ENCODE results near the gene FXYD6. TPM values are rescaled to one million over a fixed set of nuclear protein-coding genes. Genes with fewer than 3 reads are reported as not detected.

Gene FXYD6
- total RNA-seq, 1 donor from 2014 or later = 10.5 TPM

DNA sequence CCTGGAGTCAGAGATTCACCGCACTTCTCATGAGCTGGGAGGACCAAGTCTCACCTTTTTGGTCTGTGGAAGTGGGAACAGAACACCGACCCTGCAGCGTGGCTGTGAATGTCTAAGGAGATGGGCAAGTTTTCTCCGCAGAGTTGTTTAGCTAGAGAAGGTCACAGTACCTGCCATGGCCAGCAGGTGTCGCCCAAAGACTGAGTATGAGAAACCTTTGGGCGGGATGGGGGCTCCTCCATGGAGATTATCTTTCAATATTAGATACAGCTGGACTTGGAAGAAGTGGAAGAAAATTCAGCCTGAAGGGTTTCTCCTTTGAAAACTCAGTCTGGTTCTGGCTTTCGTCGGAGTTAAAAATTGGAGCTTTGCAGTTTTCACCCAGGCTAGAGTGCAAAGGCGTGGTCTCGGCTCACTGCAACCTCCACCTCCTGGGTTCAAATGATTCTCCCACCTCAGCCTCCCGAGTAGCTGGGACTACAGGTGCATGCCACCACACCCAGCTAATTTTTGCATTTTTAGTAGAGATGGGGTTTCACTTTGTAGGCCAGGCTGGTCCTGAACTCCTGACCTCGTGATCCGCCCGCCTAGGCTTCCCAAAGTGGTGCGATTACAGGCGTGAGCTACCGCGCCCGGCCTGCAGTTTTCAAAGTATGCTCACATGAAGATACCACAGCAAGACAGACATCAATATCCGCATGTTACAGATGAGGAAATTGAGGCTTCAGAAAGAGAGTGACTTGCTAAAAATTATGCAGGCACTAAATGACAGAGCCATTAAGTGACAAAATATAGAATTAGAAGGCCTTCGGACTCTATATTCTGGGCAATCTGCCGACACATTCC, 68.8 kb downstream of the FXYD6 start:
- DNase-seq (ENCODE audit: low read depth) (no peak), FAIRE-seq (peak; percentile 41)
- peaks cover 60% of the 10 kb centered on the region for H3K27me3 Mint-ChIP-seq (ENCODE audit: low read depth, unreplicated experiment)
- H3K9me3 Mint-ChIP-seq (ENCODE audit: unreplicated experiment) = no peaks in the 10 kb centered on the region
- peaks cover 14% of the 10 kb centered on the region for H3K27me3 ChIP-seq (ENCODE audit: insufficient read depth, low read length)
- no peak overlapping the region for H3K9ac ChIP-seq (ENCODE audit: low read length)
- H3K27ac ChIP-seq (ENCODE audit: low read depth, low read length) = no peak overlapping the region
- no peaks in the 10 kb centered on the region for H3K79me2 ChIP-seq (ENCODE audit: insufficient read depth, low read length)
- no peak overlapping the region for H3K4me3 Mint-ChIP-seq (ENCODE audit: unreplicated experiment)
- H4K20me1 ChIP-seq (ENCODE audit: insufficient read depth, low read length) = no peaks in the 10 kb centered on the region
- H3K4me1 ChIP-seq (ENCODE audit: insufficient read depth, low read length) = no peaks in the 10 kb centered on the region
- no peaks in the 10 kb centered on the region for H3K36me3 ChIP-seq (ENCODE audit: insufficient read depth, low read length)
- no peaks in the 10 kb centered on the region for H3K36me3 Mint-ChIP-seq (ENCODE audit: low read depth, unreplicated experiment)
- no peaks in the 10 kb centered on the region for H3K9me3 ChIP-seq (ENCODE audit: insufficient read depth, low read depth, low read length)
- H3K4me2 ChIP-seq (ENCODE audit: low read length) = no peak overlapping the region
- no peak overlapping the region for H3K4me3 ChIP-seq (ENCODE audit: insufficient read depth, low read depth, low read length)
- TF ChIP-seq EZH2 (IDR thresholded peaks at IDR 0.05; ENCODE audit: insufficient read depth, low read length) = no peak
- TF ChIP-seq, protein P1, sequence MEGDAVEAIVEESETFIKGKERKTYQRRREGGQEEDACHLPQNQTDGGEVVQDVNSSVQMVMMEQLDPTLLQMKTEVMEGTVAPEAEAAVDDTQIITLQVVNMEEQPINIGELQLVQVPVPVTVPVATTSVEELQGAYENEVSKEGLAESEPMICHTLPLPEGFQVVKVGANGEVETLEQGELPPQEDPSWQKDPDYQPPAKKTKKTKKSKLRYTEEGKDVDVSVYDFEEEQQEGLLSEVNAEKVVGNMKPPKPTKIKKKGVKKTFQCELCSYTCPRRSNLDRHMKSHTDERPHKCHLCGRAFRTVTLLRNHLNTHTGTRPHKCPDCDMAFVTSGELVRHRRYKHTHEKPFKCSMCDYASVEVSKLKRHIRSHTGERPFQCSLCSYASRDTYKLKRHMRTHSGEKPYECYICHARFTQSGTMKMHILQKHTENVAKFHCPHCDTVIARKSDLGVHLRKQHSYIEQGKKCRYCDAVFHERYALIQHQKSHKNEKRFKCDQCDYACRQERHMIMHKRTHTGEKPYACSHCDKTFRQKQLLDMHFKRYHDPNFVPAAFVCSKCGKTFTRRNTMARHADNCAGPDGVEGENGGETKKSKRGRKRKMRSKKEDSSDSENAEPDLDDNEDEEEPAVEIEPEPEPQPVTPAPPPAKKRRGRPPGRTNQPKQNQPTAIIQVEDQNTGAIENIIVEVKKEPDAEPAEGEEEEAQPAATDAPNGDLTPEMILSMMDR (IDR thresholded peaks at IDR 0.05; ENCODE audit: insufficient read depth, low read depth, low read length) = peak; percentile 88
- no peak overlapping the region for H3K27ac Mint-ChIP-seq (ENCODE audit: unreplicated experiment)
- H2AFZ ChIP-seq (ENCODE audit: low read depth, low read length) = no peak overlapping the region
- H3K4me1 Mint-ChIP-seq (ENCODE audit: low read depth, unreplicated experiment) = peaks cover 1% of the 10 kb centered on the region

DNA sequence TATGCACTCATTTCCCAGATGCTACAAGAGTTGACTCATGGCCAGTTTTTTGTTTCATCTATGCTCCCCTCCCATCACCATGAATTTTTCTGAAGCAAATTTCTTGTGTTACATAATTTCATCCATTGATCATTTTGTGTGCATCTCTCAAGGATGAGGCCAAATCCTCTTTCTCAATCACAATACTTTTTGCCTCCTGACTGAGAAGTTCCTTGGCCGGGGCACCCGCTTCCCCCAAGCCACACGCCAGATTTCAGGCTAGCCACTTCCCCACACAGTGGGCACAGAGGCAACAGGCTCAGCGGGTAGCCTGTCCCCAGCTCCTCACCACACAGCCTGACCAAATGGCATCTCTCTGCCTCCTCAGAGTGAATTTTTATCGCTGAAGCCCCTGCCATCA, 69.6 kb downstream of the FXYD6 start:
- Mint-ChIP-seq H3K27ac (ENCODE audit: unreplicated experiment) (no peak overlapping the region), H3K9me3 (ENCODE audit: unreplicated experiment) (no peaks in the 10 kb centered on the region), H3K4me1 (ENCODE audit: low read depth, unreplicated experiment) (peaks cover 1% of the 10 kb centered on the region), H3K27me3 (ENCODE audit: low read depth, unreplicated experiment) (peaks cover 63% of the 10 kb centered on the region), H3K4me3 (ENCODE audit: unreplicated experiment) (no peak overlapping the region), H3K36me3 (ENCODE audit: low read depth, unreplicated experiment) (no peaks in the 10 kb centered on the region)
- Histone ChIP-seq H3K9ac (ENCODE audit: low read length) (no peak overlapping the region), H3K36me3 (ENCODE audit: insufficient read depth, low read length) (no peaks in the 10 kb centered on the region), H2AFZ (ENCODE audit: low read depth, low read length) (no peak overlapping the region), H4K20me1 (ENCODE audit: insufficient read depth, low read length) (no peaks in the 10 kb centered on the region), H3K79me2 (ENCODE audit: insufficient read depth, low read length) (no peaks in the 10 kb centered on the region), H3K4me1 (ENCODE audit: insufficient read depth, low read length) (no peaks in the 10 kb centered on the region), H3K9me3 (ENCODE audit: insufficient read depth, low read depth, low read length) (no peaks in the 10 kb centered on the region), H3K4me3 (ENCODE audit: insufficient read depth, low read depth, low read length) (no peak overlapping the region), H3K4me2 (ENCODE audit: low read length) (no peak overlapping the region), H3K27ac (ENCODE audit: low read depth, low read length) (no peak overlapping the region), H3K27me3 (ENCODE audit: insufficient read depth, low read length) (peaks cover 17% of the 10 kb centered on the region)
- DNase-seq (ENCODE audit: low read depth) (no peak), FAIRE-seq (no peak)
- no peak for TF ChIP-seq EZH2 (IDR thresholded peaks at IDR 0.05; ENCODE audit: insufficient read depth, low read length)
- TF ChIP-seq, protein P1 (IDR thresholded peaks at IDR 0.05; ENCODE audit: insufficient read depth, low read depth, low read length) = no peak

DNA sequence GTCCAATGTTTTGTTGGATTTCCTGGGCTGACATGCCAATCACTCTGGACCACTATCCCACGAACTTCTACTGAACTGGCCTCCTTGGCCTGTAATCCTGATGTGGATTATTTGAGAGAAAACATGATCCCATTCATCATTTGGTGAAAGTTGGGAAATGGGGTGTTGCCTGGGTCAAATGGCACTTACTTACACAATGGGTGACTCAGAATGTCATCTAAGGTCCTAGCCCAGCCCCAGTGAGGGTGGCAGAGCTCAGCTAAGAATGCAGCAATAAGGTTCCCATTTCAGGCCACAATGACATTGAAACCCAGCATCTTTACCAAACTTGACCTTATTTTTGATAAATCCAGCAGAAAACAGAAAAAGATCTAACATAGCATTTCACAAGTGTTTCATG, 71.4 kb downstream of the FXYD6 start:
- Histone ChIP-seq H3K4me3 (ENCODE audit: insufficient read depth, low read depth, low read length) (no peak overlapping the region), H2AFZ (ENCODE audit: low read depth, low read length) (no peak overlapping the region), H3K36me3 (ENCODE audit: insufficient read depth, low read length) (no peaks in the 10 kb centered on the region), H3K79me2 (ENCODE audit: insufficient read depth, low read length) (no peaks in the 10 kb centered on the region), H3K9me3 (ENCODE audit: insufficient read depth, low read depth, low read length) (no peaks in the 10 kb centered on the region), H3K4me1 (ENCODE audit: insufficient read depth, low read length) (no peaks in the 10 kb centered on the region), H3K4me2 (ENCODE audit: low read length) (no peak overlapping the region), H3K9ac (ENCODE audit: low read length) (no peak overlapping the region), H3K27me3 (ENCODE audit: insufficient read depth, low read length) (peaks cover 29% of the 10 kb centered on the region), H4K20me1 (ENCODE audit: insufficient read depth, low read length) (no peaks in the 10 kb centered on the region), H3K27ac (ENCODE audit: low read depth, low read length) (no peak overlapping the region)
- no peaks in the 10 kb centered on the region for H3K9me3 Mint-ChIP-seq (ENCODE audit: unreplicated experiment)
- peaks cover 60% of the 10 kb centered on the region for H3K27me3 Mint-ChIP-seq (ENCODE audit: low read depth, unreplicated experiment)
- DNase-seq (ENCODE audit: low read depth) = no peak
- H3K4me3 Mint-ChIP-seq (ENCODE audit: unreplicated experiment) = no peak overlapping the region
- peaks cover 1% of the 10 kb centered on the region for H3K4me1 Mint-ChIP-seq (ENCODE audit: low read depth, unreplicated experiment)
- no peaks in the 10 kb centered on the region for H3K36me3 Mint-ChIP-seq (ENCODE audit: low read depth, unreplicated experiment)
- no peak for FAIRE-seq
- H3K27ac Mint-ChIP-seq (ENCODE audit: unreplicated experiment) = no peak overlapping the region
- no peak for TF ChIP-seq EZH2 (IDR thresholded peaks at IDR 0.05; ENCODE audit: insufficient read depth, low read length)
- TF ChIP-seq, protein P1 (IDR thresholded peaks at IDR 0.05; ENCODE audit: insufficient read depth, low read depth, low read length) = no peak
